IPS DF 6.9 (cell line): ENCODE measurements around the gene ZBED5.

Experiments
- DNase-seq: peaks from one replicate; pipeline ENCODE4 v3.0.0-alpha.2; 2013; ENCODE audit warnings: low read depth, low spot score
- H3K27ac ChIP-seq: one replicate; pipeline ENCODE4 v1.5.1; 2013; ENCODE audit warnings: low read length, control low read depth
- H3K27me3 ChIP-seq: 2 replicates; pipeline ENCODE4 v1.6.1; 2013; ENCODE audit warnings: mild to moderate bottlenecking, low read length; ENCODE audit not compliant: control insufficient read depth, insufficient read depth
- H3K36me3 ChIP-seq: 2 replicates; pipeline ENCODE4 v1.6.1; 2013; ENCODE audit warnings: low read length; ENCODE audit not compliant: control insufficient read depth, insufficient read depth
- H3K4me1 ChIP-seq: 2 replicates; pipeline ENCODE4 v1.6.1; 2013; ENCODE audit warnings: low read length; ENCODE audit not compliant: control insufficient read depth, insufficient read depth
- H3K4me3 ChIP-seq: 2 replicates; pipeline ENCODE4 v1.5.1; 2013; ENCODE audit warnings: mild to moderate bottlenecking, low read length
- H3K9me3 ChIP-seq: 2 replicates; pipeline ENCODE4 v1.6.1; 2013; ENCODE audit warnings: low read length, inconsistent platforms; ENCODE audit not compliant: control insufficient read depth, insufficient read depth
- WGBS: extraction: QIAGEN DNeasy Blood & Tissue Kit; methylation state at CpG from one replicate; pipeline ENCODE4 v1.1.7; 2013; ENCODE audit warnings: mixed read lengths, missing lambda C conversion rate; ENCODE audit not compliant: insufficient read length, insufficient coverage; 5-methylcytosine and 5-hydroxymethylcytosine counted together

Gene ZBED5

GRCh38 chr11:10857709-10858438 is at the start of gene ZBED5:
ZBED5 (minus strand) TSS chr11:10858053; CDS start chr11:10854945, 3,108 bp downstream.
- peak; percentile 93 for DNase-seq
- peak within 1 kb of the TSS; percentile 74 for H3K4me3 ChIP-seq
- H3K27me3 ChIP-seq: no peaks in the 10 kb centered on the region
- H3K9me3 ChIP-seq: no peaks in the 10 kb centered on the region
- no peaks in the 10 kb centered on the region; the same call in 1 of the 2 replicates for H3K36me3 ChIP-seq
- H3K27ac ChIP-seq: no peak within 1 kb of the TSS
- no peaks in the 10 kb centered on the region for H3K4me1 ChIP-seq
- WGBS: no CpG with 5 or more reads among the region's 59 CpGs

- Histone ChIP-seq H3K9me3 (no peaks in the 10 kb centered on the region), H3K27ac (no peak overlapping the region), H3K4me1 (peaks cover 2% of the 10 kb centered on the region; the same call in 1 of the 2 replicates), H3K36me3 (no peaks in the 10 kb centered on the region), H3K4me3 (no peak overlapping the region), H3K27me3 (no peaks in the 10 kb centered on the region)
- no peak for DNase-seq
- WGBS: no CpG with 5 or more reads among the region's 2 CpGs
Observed at GRCh38 chr11:10906521-10906920, 48.7 kb upstream of the ZBED5 start.

- Histone ChIP-seq H3K27ac (no peak overlapping the region), H3K4me1 (no peaks in the 10 kb centered on the region), H3K27me3 (no peaks in the 10 kb centered on the region), H3K4me3 (no peak overlapping the region), H3K36me3 (no peaks in the 10 kb centered on the region), H3K9me3 (no peaks in the 10 kb centered on the region)
- WGBS: no CpG with 5 or more reads among the region's 9 CpGs
- no peak for DNase-seq
Observed at GRCh38 chr11:10902301-10903063, 44.6 kb upstream of the ZBED5 start.

GRCh38 chr11:10900681-10901415 is 43.0 kb upstream of the ZBED5 start:
- Histone ChIP-seq H3K4me1 (no peaks in the 10 kb centered on the region), H3K9me3 (no peaks in the 10 kb centered on the region), H3K4me3 (no peak overlapping the region), H3K27ac (no peak overlapping the region), H3K36me3 (no peaks in the 10 kb centered on the region), H3K27me3 (no peaks in the 10 kb centered on the region)
- DNase-seq: no peak
- no CpG with 5 or more reads among the region's 9 CpGs for WGBS

GRCh38 chr11:10899121-10899830 is 41.4 kb upstream of the ZBED5 start:
- DNase-seq: no peak
- H3K27me3 ChIP-seq: no peaks in the 10 kb centered on the region
- no peak overlapping the region for H3K4me3 ChIP-seq
- no peaks in the 10 kb centered on the region for H3K9me3 ChIP-seq
- H3K27ac ChIP-seq: no peak overlapping the region
- WGBS: no CpG with 5 or more reads among the region's 7 CpGs
- H3K36me3 ChIP-seq: no peaks in the 10 kb centered on the region
- H3K4me1 ChIP-seq: no peaks in the 10 kb centered on the region

GRCh38 chr11:10898763-10899025 is 40.8 kb upstream of the ZBED5 start:
- H3K4me1 ChIP-seq: no peaks in the 10 kb centered on the region

GRCh38 chr11:10898003-10898762 is 40.3 kb upstream of the ZBED5 start:
- DNase-seq: no peak
- no peaks in the 10 kb centered on the region for H3K4me1 ChIP-seq
- no peaks in the 10 kb centered on the region for H3K36me3 ChIP-seq
- H3K27me3 ChIP-seq: no peaks in the 10 kb centered on the region
- H3K9me3 ChIP-seq: no peaks in the 10 kb centered on the region
- WGBS: no CpG with 5 or more reads among the region's 5 CpGs
- H3K27ac ChIP-seq: no peak overlapping the region
- no peak overlapping the region for H3K4me3 ChIP-seq

More at GRCh38 chr11:10898763-10899025, 40.8 kb upstream of the ZBED5 start:
- H3K27me3 ChIP-seq: no peaks in the 10 kb centered on the region
- no peak overlapping the region for H3K4me3 ChIP-seq
- H3K9me3 ChIP-seq: no peaks in the 10 kb centered on the region
- no peak overlapping the region for H3K27ac ChIP-seq
- H3K36me3 ChIP-seq: no peaks in the 10 kb centered on the region
- no peak for DNase-seq
- no CpG with 5 or more reads among the region's 4 CpGs for WGBS

- Histone ChIP-seq H3K27ac (no peak overlapping the region), H3K27me3 (no peaks in the 10 kb centered on the region), H3K36me3 (no peaks in the 10 kb centered on the region), H3K9me3 (no peaks in the 10 kb centered on the region), H3K4me3 (no peak overlapping the region), H3K4me1 (no peaks in the 10 kb centered on the region)
- DNase-seq: no peak
- WGBS: no CpG with 5 or more reads among the region's 1 CpG
Observed at GRCh38 chr11:10897150-10897549, 39.3 kb upstream of the ZBED5 start.

- Histone ChIP-seq H3K9me3 (no peaks in the 10 kb centered on the region), H3K4me1 (no peaks in the 10 kb centered on the region), H3K27me3 (no peaks in the 10 kb centered on the region), H3K36me3 (no peaks in the 10 kb centered on the region), H3K4me3 (no peak overlapping the region), H3K27ac (no peak overlapping the region)
- no CpG with 5 or more reads among the region's 9 CpGs for WGBS
- DNase-seq: no peak
Observed at GRCh38 chr11:10896493-10896892, 38.6 kb upstream of the ZBED5 start.
